Mesendoderm (in vitro differentiated cells): ENCODE data around the gene TMEM44.

Source experiments
- DNase-seq: peaks from one replicate; pipeline ENCODE4 v3.0.0; 2013
- H2AK5ac ChIP-seq: 2 replicates; pipeline ENCODE4 v1.6.1; 2013; ENCODE audit warnings: low read length, inconsistent platforms
- H2BK120ac ChIP-seq: 2 replicates; pipeline ENCODE4 v1.6.1; 2013; ENCODE audit warnings: low read depth, mild to moderate bottlenecking, low read length, moderate library complexity, mixed read lengths
- H2BK15ac ChIP-seq: replicated peaks from 2 replicates; pipeline ENCODE4 v1.6.1; 2013; ENCODE audit warnings: low read depth, mild to moderate bottlenecking, moderate library complexity
- H2BK5ac ChIP-seq: 2 replicates; pipeline ENCODE4 v1.6.1; 2013; ENCODE audit warnings: low read length, inconsistent platforms
- H3K18ac ChIP-seq: 2 replicates; pipeline ENCODE4 v1.6.1; 2013; ENCODE audit warnings: mild to moderate bottlenecking, low read length, mixed read lengths
- H3K23ac ChIP-seq: one replicate; pipeline ENCODE4 v1.6.1; 2013; ENCODE audit warnings: low read length
- H3K27ac ChIP-seq: 2 replicates; pipeline ENCODE4 v1.5.1; 2013; ENCODE audit warnings: low read depth, mild to moderate bottlenecking, inconsistent platforms, low read length, moderate library complexity
- H3K27me3 ChIP-seq: 2 replicates; pipeline ENCODE4 v1.6.1; 2013; ENCODE audit warnings: low read length, control low read depth, mild to moderate bottlenecking, inconsistent platforms; ENCODE audit not compliant: insufficient read depth, poor library complexity
- H3K36me3 ChIP-seq: 2 replicates; pipeline ENCODE4 v1.6.1; 2013; ENCODE audit warnings: low read length, inconsistent platforms; ENCODE audit not compliant: control insufficient read depth, insufficient read depth
- H3K4ac ChIP-seq: one replicate; pipeline ENCODE4 v1.6.1; 2013; ENCODE audit warnings: low read depth, mild to moderate bottlenecking, low read length, moderate library complexity
- H3K4me1 ChIP-seq: 2 replicates; pipeline ENCODE4 v1.6.1; 2013; ENCODE audit warnings: low read depth, low read length, inconsistent platforms; ENCODE audit not compliant: control insufficient read depth
- H3K4me2 ChIP-seq: 2 replicates; pipeline ENCODE4 v1.6.1; 2013; ENCODE audit warnings: low read length
- H3K4me3 ChIP-seq: 2 replicates; pipeline ENCODE4 v1.5.1; 2013; ENCODE audit warnings: mild to moderate bottlenecking, low read length
- H3K56ac ChIP-seq: one replicate; pipeline ENCODE4 v1.6.1; 2013; ENCODE audit warnings: low read length
- H3K79me1 ChIP-seq: 2 replicates; pipeline ENCODE4 v1.6.1; 2013; ENCODE audit warnings: low read length, inconsistent platforms
- H3K79me2 ChIP-seq: 2 replicates; pipeline ENCODE4 v1.6.1; 2013; ENCODE audit warnings: mild to moderate bottlenecking, low read length; ENCODE audit not compliant: control insufficient read depth, insufficient read depth
- H3K9ac ChIP-seq: 2 replicates; pipeline ENCODE4 v1.6.1; 2013; ENCODE audit warnings: low read length, inconsistent platforms
- H4K5ac ChIP-seq: one replicate; pipeline ENCODE4 v1.6.1; 2013; ENCODE audit warnings: low read length
- H4K8ac ChIP-seq: one replicate; pipeline ENCODE4 v1.6.1; 2013; ENCODE audit warnings: low read depth, mild to moderate bottlenecking, control low read depth, low read length, moderate library complexity
- WGBS: extraction: QIAGEN DNeasy Blood & Tissue Kit; methylation state at CpG from one replicate; pipeline ENCODE4 v1.1.7; 2013; ENCODE audit warnings: low lambda C conversion rate, missing lambda C conversion rate; ENCODE audit not compliant: insufficient coverage; ENCODE audit errors: extremely low coverage; 5-methylcytosine and 5-hydroxymethylcytosine counted together

TMEM44 gene

GRCh38 chr3:194579091-194579606 is 54.1 kb downstream of the TMEM44 start:
- Histone ChIP-seq H2AK5ac (no peak overlapping the region), H3K18ac (no peak overlapping the region), H3K79me1 (no peaks in the 10 kb centered on the region), H4K5ac (no peak overlapping the region), H3K27me3 (no peaks in the 10 kb centered on the region), H3K4ac (no peak overlapping the region), H3K79me2 (no peaks in the 10 kb centered on the region), H3K9ac (no peak overlapping the region), H3K4me2 (no peak overlapping the region), H3K36me3 (no peaks in the 10 kb centered on the region), H3K23ac (no peak overlapping the region), H2BK15ac (no peak overlapping the region), H3K4me3 (no peak overlapping the region), H3K27ac (no peak overlapping the region), H2BK120ac (no peak overlapping the region), H3K56ac (no peak overlapping the region), H2BK5ac (no peak overlapping the region), H3K4me1 (no peaks in the 10 kb centered on the region), H4K8ac (no peak overlapping the region)
- DNase-seq, result no peak
- WGBS, result no CpG with 5 or more reads among the region's 8 CpGs

- WGBS, result no CpG with 5 or more reads among the region's 9 CpGs
- H3K4me3 ChIP-seq, result no peak overlapping the region
Observed at GRCh38 chr3:194577986-194578905, 55.0 kb downstream of the TMEM44 start.

GRCh38 chr3:194575484-194576210 is 57.6 kb downstream of the TMEM44 start:
- Histone ChIP-seq H3K4me3 (no peak overlapping the region), H3K9ac (no peak overlapping the region), H2BK5ac (no peak overlapping the region), H2BK15ac (no peak overlapping the region), H3K27ac (no peak overlapping the region), H3K79me1 (no peaks in the 10 kb centered on the region), H2AK5ac (no peak overlapping the region), H4K8ac (no peak overlapping the region), H3K4me2 (no peak overlapping the region), H3K18ac (no peak overlapping the region), H3K79me2 (no peaks in the 10 kb centered on the region), H4K5ac (no peak overlapping the region), H3K23ac (no peak overlapping the region), H3K27me3 (no peaks in the 10 kb centered on the region), H2BK120ac (no peak overlapping the region), H3K4me1 (peaks cover 5% of the 10 kb centered on the region), H3K36me3 (no peaks in the 10 kb centered on the region), H3K4ac (no peak overlapping the region), H3K56ac (no peak overlapping the region)
- DNase-seq, result peak; percentile 77
- no CpG with 5 or more reads among the region's 9 CpGs for WGBS

More at GRCh38 chr3:194577986-194578905, 55.0 kb downstream of the TMEM44 start:
- Histone ChIP-seq H3K18ac (no peak overlapping the region), H3K4me1 (no peaks in the 10 kb centered on the region), H3K4ac (no peak overlapping the region), H2AK5ac (no peak overlapping the region), H3K23ac (no peak overlapping the region), H3K27ac (no peak overlapping the region), H3K79me1 (no peaks in the 10 kb centered on the region), H3K27me3 (no peaks in the 10 kb centered on the region), H4K8ac (no peak overlapping the region), H2BK5ac (no peak overlapping the region), H4K5ac (no peak overlapping the region), H3K79me2 (no peaks in the 10 kb centered on the region), H3K36me3 (no peaks in the 10 kb centered on the region), H2BK15ac (no peak overlapping the region), H3K56ac (no peak overlapping the region), H2BK120ac (no peak overlapping the region), H3K9ac (no peak overlapping the region), H3K4me2 (no peak overlapping the region)
- DNase-seq, result peak; percentile 66

GRCh38 chr3:194574639-194575483 is 58.4 kb downstream of the TMEM44 start:
- Histone ChIP-seq H3K4me3 (no peak overlapping the region), H2AK5ac (no peak overlapping the region), H3K4ac (no peak overlapping the region), H2BK5ac (no peak overlapping the region), H3K23ac (no peak overlapping the region), H3K56ac (no peak overlapping the region), H3K27me3 (no peaks in the 10 kb centered on the region), H4K5ac (no peak overlapping the region), H3K9ac (no peak overlapping the region), H3K36me3 (no peaks in the 10 kb centered on the region), H3K18ac (no peak overlapping the region), H3K4me2 (no peak overlapping the region), H3K27ac (no peak overlapping the region), H2BK15ac (no peak overlapping the region), H2BK120ac (no peak overlapping the region), H3K4me1 (peaks cover 5% of the 10 kb centered on the region), H3K79me2 (no peaks in the 10 kb centered on the region), H4K8ac (no peak overlapping the region), H3K79me1 (no peaks in the 10 kb centered on the region)
- WGBS, result no CpG with 5 or more reads among the region's 15 CpGs
- DNase-seq, result no peak

GRCh38 chr3:194573680-194574437 is 59.4 kb downstream of the TMEM44 start:
- H3K27ac ChIP-seq, result no peak overlapping the region

More at GRCh38 chr3:194573680-194574437, 59.4 kb downstream of the TMEM44 start:
- H3K9ac ChIP-seq, result no peak overlapping the region
- H3K56ac ChIP-seq, result peak overlapping the region; percentile 56
- peak; percentile 84 for DNase-seq
- no peaks in the 10 kb centered on the region for H3K79me2 ChIP-seq
- H3K18ac ChIP-seq, result no peak overlapping the region
- H3K4me1 ChIP-seq, result peaks cover 5% of the 10 kb centered on the region
- WGBS, result no CpG with 5 or more reads among the region's 10 CpGs
- H3K27me3 ChIP-seq, result no peaks in the 10 kb centered on the region
- H2BK5ac ChIP-seq, result no peak overlapping the region
- no peak overlapping the region for H4K8ac ChIP-seq
- no peak overlapping the region for H2BK15ac ChIP-seq
- no peak overlapping the region for H3K4me2 ChIP-seq
- no peaks in the 10 kb centered on the region for H3K36me3 ChIP-seq
- H3K23ac ChIP-seq, result no peak overlapping the region
- H4K5ac ChIP-seq, result no peak overlapping the region
- H3K4ac ChIP-seq, result no peak overlapping the region
- no peaks in the 10 kb centered on the region for H3K79me1 ChIP-seq
- H3K4me3 ChIP-seq, result no peak overlapping the region
- H2BK120ac ChIP-seq, result no peak overlapping the region
- no peak overlapping the region for H2AK5ac ChIP-seq
